ENCODE measurements around the gene TRAPPC14.

TRAPPC14 gene

DNA sequence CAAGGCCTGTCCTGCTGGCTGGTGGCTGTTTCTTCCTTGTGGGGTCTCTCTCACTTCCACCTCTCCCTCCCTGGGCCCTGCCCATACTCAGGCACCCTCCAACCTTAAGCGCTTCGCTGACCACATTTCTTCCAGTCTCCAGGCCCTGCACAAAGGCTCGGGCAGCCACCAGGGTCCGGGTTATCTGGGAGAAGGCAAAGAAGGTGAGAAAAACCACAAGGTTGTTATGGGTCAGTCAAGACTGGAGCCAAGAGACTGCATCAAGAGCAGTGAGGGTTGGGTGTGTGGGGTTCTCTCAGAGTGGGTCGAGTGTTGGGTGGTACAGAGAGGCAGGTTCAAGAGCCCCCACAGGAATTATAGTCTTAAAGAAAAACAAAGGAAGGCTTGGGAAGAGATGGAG is 16.1 kb upstream of the TRAPPC14 start:
- DNase-seq (ENCODE audit: low read depth) = no peak

GRCh38 chr7:100173806-100174495 is 15.4 kb upstream of the TRAPPC14 start:
- DNase-seq (ENCODE audit: low read depth) = no peak

GRCh38 chr7:100171840-100172239 is 13.3 kb upstream of the TRAPPC14 start:
- DNase-seq (ENCODE audit: low read depth) = no peak

GRCh38 chr7:100171087-100171681 is 12.7 kb upstream of the TRAPPC14 start:
- no peak for DNase-seq (ENCODE audit: low read depth)

- no peak for DNase-seq (ENCODE audit: low read depth)
Measured at GRCh38 chr7:100170101-100170897, 11.8 kb upstream of the TRAPPC14 start.

- DNase-seq (ENCODE audit: low read depth) = no peak
Measured at GRCh38 chr7:100169147-100169850, 10.8 kb upstream of the TRAPPC14 start.

DNA sequence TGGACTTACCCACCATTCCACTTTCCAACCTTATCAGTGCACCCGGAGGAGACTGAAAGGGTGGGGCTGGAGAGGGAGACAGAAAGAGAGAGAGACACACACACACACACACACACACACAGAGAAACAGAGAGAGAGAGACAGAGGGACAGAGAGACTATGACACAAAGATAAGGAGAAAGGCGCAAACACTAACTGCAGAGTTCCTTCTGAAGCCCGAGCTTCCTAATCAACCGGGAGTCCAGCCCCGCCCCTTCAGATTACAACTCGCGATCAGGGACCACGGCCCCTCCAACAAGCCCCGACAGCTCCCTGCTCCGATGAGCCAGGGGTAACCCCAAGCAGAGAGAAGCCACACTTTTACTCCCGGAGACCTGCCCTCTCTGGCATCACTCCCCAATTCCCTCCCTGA is 9.4 kb upstream of the TRAPPC14 start:
- DNase-seq (ENCODE audit: low read depth) = no peak

GRCh38 chr7:100166970-100167911 is 8.7 kb upstream of the TRAPPC14 start:
- no peak for DNase-seq (ENCODE audit: low read depth)

GRCh38 chr7:100166317-100166940 is 7.9 kb upstream of the TRAPPC14 start:
- no peak for DNase-seq (ENCODE audit: low read depth)

DNA sequence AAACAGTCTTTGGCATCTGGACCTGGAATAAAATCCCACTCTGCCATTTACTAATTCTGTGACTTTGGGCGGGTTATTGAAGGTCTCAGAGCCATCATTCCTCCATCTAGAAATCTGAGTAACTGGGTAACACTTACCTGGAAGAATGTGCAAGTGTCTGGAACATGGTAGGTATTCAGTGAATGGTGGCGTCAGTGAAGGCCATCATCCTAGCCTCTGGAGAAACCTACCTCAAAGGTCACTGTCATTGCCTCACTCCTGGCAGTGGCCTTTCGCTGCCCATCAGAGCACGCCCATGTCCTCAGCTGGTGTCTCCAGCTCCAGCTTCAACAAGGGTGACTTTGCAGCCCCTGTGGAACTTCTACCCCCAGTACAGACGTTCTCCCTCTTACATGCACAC is 5.3 kb upstream of the TRAPPC14 start:
- no peak for DNase-seq (ENCODE audit: low read depth)

DNA sequence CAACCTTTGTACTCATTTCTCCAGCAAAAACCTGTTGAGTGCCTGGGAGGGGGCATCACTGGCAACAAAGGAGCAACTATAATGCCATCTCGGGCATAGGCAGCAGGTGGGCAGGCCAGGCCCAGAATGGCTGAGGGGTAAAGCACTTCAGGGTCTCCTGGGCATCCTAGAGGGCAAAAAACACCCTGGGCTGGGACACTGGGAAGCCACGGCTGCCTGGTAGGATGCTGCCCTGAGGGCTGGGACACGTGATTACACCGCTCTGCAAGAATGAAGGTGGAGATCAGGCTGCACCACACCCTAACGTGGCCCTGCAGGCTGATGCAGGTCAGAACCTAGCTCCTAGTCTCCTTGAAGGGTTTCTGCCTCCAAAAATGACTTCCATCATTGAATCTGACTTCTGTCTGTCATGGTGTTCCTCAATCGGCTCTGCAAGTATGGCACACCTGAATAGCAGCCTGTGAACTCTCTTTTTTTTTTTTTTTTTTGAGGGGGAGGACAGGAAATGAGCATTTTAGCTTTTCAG is 4.5 kb upstream of the TRAPPC14 start:
- no peak for DNase-seq (ENCODE audit: low read depth)

- no peak for DNase-seq (ENCODE audit: low read depth)
Measured at GRCh38 chr7:100160067-100160466, 1.5 kb upstream of the TRAPPC14 start.

- no peak for DNase-seq (ENCODE audit: low read depth)
Measured at GRCh38 chr7:100159099-100159623, 638 bp upstream of the TRAPPC14 start.

DNA sequence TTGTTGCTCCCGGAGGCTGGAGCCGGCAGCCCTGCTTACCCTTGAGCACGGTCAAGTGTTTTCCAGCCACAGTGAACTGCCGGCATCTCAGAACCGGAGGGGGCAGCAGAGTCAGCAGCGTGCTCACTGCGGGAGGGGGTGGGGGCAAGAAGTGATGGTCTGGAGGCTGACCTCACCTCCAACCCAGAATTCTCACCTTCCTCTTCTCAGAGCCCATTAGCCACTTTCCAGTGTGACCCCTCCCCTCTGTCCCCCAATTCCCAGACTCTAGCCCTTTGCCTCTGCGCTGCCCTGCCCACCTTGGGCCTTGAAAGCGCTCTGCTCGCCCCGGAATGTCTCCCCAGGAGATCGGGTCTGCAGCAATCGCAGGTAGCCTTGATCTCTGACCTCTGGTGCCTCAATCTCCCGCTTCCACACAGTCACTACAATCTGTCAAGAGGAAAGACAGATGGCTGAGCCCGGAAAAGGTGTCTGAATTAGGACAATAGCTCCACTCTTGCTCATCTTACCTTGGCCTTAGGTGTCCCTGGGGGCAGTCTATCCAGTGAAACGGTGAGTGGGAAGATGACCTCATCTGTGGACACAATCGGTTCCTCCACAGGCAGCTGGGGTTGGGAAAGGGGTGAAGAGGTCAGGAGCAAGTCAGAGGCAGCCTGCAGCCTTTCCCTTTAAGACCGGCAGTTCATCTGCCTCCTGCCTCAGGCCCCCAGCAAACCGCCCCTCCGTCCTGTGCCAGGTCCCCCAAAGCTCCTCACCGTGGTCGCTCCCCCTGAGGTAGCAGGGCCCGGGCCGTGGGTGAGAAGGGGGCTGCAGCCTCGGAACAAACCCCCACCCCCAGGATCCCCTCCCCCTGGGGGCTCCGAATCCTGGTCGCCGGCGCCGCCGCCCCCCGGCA is 942 bp downstream of the TRAPPC14 start:
- no peak for DNase-seq (ENCODE audit: low read depth)

- DNase-seq (ENCODE audit: low read depth) = no peak
Measured at GRCh38 chr7:100157069-100157333, 1.5 kb downstream of the TRAPPC14 start.

- no peak for DNase-seq (ENCODE audit: low read depth)
Measured at GRCh38 chr7:100156331-100157068, 2.0 kb downstream of the TRAPPC14 start.

- no peak for DNase-seq (ENCODE audit: low read depth)
Measured at GRCh38 chr7:100155553-100156317, 2.8 kb downstream of the TRAPPC14 start.

Data from T follicular helper cell (primary cell).